K562 (cell line): ENCODE results near the gene HOTAIR. TPM values are rescaled to one million over a fixed set of nuclear protein-coding genes. Genes with fewer than 3 reads are reported as not detected.

Experiments used
- ATAC-seq: fragments of 200-7000 bp; cut with Tn5 transposase; 3 replicates; pipeline ENCODE4 v1.9.1; 2020; ENCODE audit warnings: moderate library complexity
- BruUV-seq: library from RNA; stranded (reverse); fragments of 400-500 nt; replicated peaks from 2 replicates; lab custom pipeline; 2021; lab: Mats Ljungman, UMichigan
- CTCF ChIA-PET: fragments of 300-600 bp; formaldehyde crosslinking; extraction: SDS; loops from one replicate; lab custom pipeline; 2021; ENCODE audit warnings: low intra/inter-chr PET ratio; lab: Yijun Ruan, JAX
- POLR2A ChIA-PET: fragments of 300-600, 350-650 bp; sonication (Branson Sonifier 250); formaldehyde crosslinking; extraction: SDS; loops from one replicate; lab custom pipeline; 2021; ENCODE audit warnings: antibody characterized with exemption, inconsistent platforms; lab: Yijun Ruan, JAX
- DNase-seq, 4 experiments: peaks; one replicate each; pipeline versions ENCODE4 v3.0.0 to v3.0.0-alpha.2; 2011 to 2018; ENCODE audit warnings: low spot score in 3 of 4, mixed read lengths in 3 of 4; ENCODE audit errors: extremely low read depth in 1 of 4
- FAIRE-seq: peaks from 2 replicates; lab custom pipeline; 2011; peaks lifted over from hg19 to GRCh38; lab: Jason Lieb, UNC
- H2AFZ ChIP-seq: 2 replicates; pipeline ENCODE4 v1.6.0; 2011; ENCODE audit warnings: low read depth, low read length, control low read depth, inconsistent platforms
- H3K27ac ChIP-seq: fragments of 200-600 bp; 3 replicates; pipeline ENCODE4 v1.8.0; 2011; ENCODE audit warnings: low read depth, mild to moderate bottlenecking, control low read depth, inconsistent platforms, low read length, moderate library complexity, mixed read lengths; ENCODE audit errors: extremely low read depth
- H3K27me3 ChIP-seq, 2 experiments: fragments of 300-600 bp in 1 of 2; 2 replicates in 1 of 2; 3 replicates in 1 of 2; pipeline versions ENCODE4 v1.6.0 to v1.8.0; 2011; ENCODE audit warnings: inconsistent platforms in 2 of 2, low read length in 2 of 2, mild to moderate bottlenecking in 1 of 2, mixed read lengths in 1 of 2, moderate library complexity in 1 of 2; ENCODE audit not compliant: control insufficient read depth in 2 of 2, insufficient read depth in 2 of 2
- H3K36me3 ChIP-seq: fragments of 300-600 bp; 3 replicates; pipeline ENCODE4 v1.8.0; 2011; ENCODE audit warnings: mild to moderate bottlenecking, low read length, inconsistent platforms; ENCODE audit not compliant: control insufficient read depth, insufficient read depth
- H3K4me1 ChIP-seq, 2 experiments: fragments of 200-600 bp in 1 of 2; replicated peaks in 1 of 2; 2 replicates in 1 of 2; 3 replicates in 1 of 2; pipeline versions ENCODE4 v1.5.1 to v1.8.0; 2011; ENCODE audit warnings: inconsistent platforms in 2 of 2, low read length in 2 of 2, mild to moderate bottlenecking in 1 of 2, mixed read lengths in 1 of 2, moderate library complexity in 1 of 2; ENCODE audit not compliant: control insufficient read depth in 2 of 2, insufficient read depth in 2 of 2
- H3K4me2 ChIP-seq: 2 replicates; pipeline ENCODE4 v1.6.1; 2011; ENCODE audit warnings: low read length, control low read depth, inconsistent platforms, mixed read lengths; ENCODE audit not compliant: insufficient read depth
- H3K4me3 ChIP-seq: fragments of 200-600 bp; sonication (generic), shearing (Covaris generic); 2 replicates; pipeline ENCODE4 v1.5.1; 2016; ENCODE audit warnings: control low read depth, inconsistent platforms
- H3K79me2 ChIP-seq: fragments of 200-600 bp; 3 replicates; pipeline ENCODE4 v1.8.0; 2011; ENCODE audit warnings: low read length, inconsistent platforms; ENCODE audit not compliant: control insufficient read depth, insufficient read depth
- H3K9ac ChIP-seq, 2 experiments: 2 replicates each; pipeline versions ENCODE4 v1.6.0 to v1.6.1; 2011; ENCODE audit warnings: low read depth in 2 of 2, low read length in 2 of 2, control low read depth in 1 of 2, inconsistent platforms in 1 of 2, mild to moderate bottlenecking in 1 of 2, mixed read lengths in 1 of 2; ENCODE audit not compliant: insufficient read depth in 1 of 2
- H3K9me1 ChIP-seq: one replicate; pipeline ENCODE4 v1.6.0; 2011; ENCODE audit warnings: inconsistent platforms, mild to moderate bottlenecking, low read length, moderate library complexity; ENCODE audit not compliant: control insufficient read depth, insufficient read depth
- H3K9me3 ChIP-seq: replicated peaks from 2 replicates; pipeline ENCODE4 v1.5.1; 2011; ENCODE audit warnings: low read depth, low read length, inconsistent platforms; ENCODE audit not compliant: control insufficient read depth, insufficient read depth
- H4K20me1 ChIP-seq: replicated peaks from 2 replicates; pipeline ENCODE4 v1.6.1; 2011; ENCODE audit warnings: low read length, inconsistent platforms, mixed read lengths; ENCODE audit not compliant: control insufficient read depth, insufficient read depth
- ATF3 ChIP-seq, 2 experiments: fragments of 450-650 bp in 1 of 2; sonication (generic) in 1 of 2; formaldehyde crosslinking in 1 of 2; IDR thresholded peaks in 1 of 2; conservative IDR thresholded peaks in 1 of 2; 2 replicates each; pipeline versions ENCODE4 v1.6.1 to v1.8.1; 2016 to 2023; ENCODE audit warnings: mild to moderate bottlenecking in 2 of 2, moderate library complexity in 2 of 2, inconsistent platforms in 1 of 2, missing genetic modification reagents in 1 of 2
- CBFA2T3 ChIP-seq: fragments of 450-650 bp; IDR thresholded peaks from 2 replicates; pipeline ENCODE4 v1.6.1; 2017
- CTBP1 ChIP-seq: fragments of 450-650 bp; IDR thresholded peaks from 2 replicates; pipeline ENCODE4 v1.6.1; 2016; ENCODE audit warnings: borderline replicate concordance
- DACH1 ChIP-seq: fragments of 450-650 bp; IDR thresholded peaks from 2 replicates; pipeline ENCODE4 v1.6.1; 2018; ENCODE audit not compliant: partially characterized antibody
- FOS ChIP-seq: IDR thresholded peaks from 3 replicates; pipeline ENCODE4 v1.6.1; 2011; ENCODE audit not compliant: insufficient read length; ENCODE audit errors: extremely low read depth
- FOXK2 ChIP-seq, 2 experiments: fragments of 450-650 bp; IDR thresholded peaks in 1 of 2; conservative IDR thresholded peaks in 1 of 2; 2 replicates each; pipeline ENCODE4 v1.6.1; 2016; ENCODE audit warnings: low read depth in 2 of 2, mild to moderate bottlenecking in 1 of 2
- IRF1 ChIP-seq: sonication (generic); formaldehyde crosslinking; IDR thresholded peaks from 2 replicates; pipeline ENCODE4 v1.8.0; 2022; ENCODE audit warnings: missing genetic modification reagents, mild to moderate bottlenecking, borderline replicate concordance
- NBN ChIP-seq: fragments of 450-650 bp; IDR thresholded peaks from 2 replicates; pipeline ENCODE4 v1.6.1; 2016; ENCODE audit warnings: low read depth, mild to moderate bottlenecking
- NFIC ChIP-seq: fragments of 450-650 bp; IDR thresholded peaks from 2 replicates; pipeline ENCODE4 v1.6.1; 2017; ENCODE audit warnings: mild to moderate bottlenecking, inconsistent platforms
- SRSF9 ChIP-seq: fragments of 200-400 bp; formaldehyde crosslinking; IDR thresholded peaks from 2 replicates; pipeline ENCODE4 v1.6.1; 2017; ENCODE audit warnings: low read depth, low read length, borderline replicate concordance
- STAT5B ChIP-seq: fragments of 250-450 bp; sonication (Bioruptor Pico); IDR thresholded peaks from 2 replicates; pipeline ENCODE4 v1.8.0; 2021; ENCODE audit warnings: mild to moderate bottlenecking, inconsistent platforms
- TBL1XR1 ChIP-seq, 2 experiments: IDR thresholded peaks; 2 replicates each; pipeline ENCODE4 v1.6.1; 2012; ENCODE audit warnings: improper control_type of control experiment in 2 of 2, low read length in 2 of 2, mild to moderate bottlenecking in 1 of 2
- U2AF2 ChIP-seq: fragments of 200-400 bp; formaldehyde crosslinking; optimal IDR thresholded peaks from 2 replicates; pipeline ENCODE3; 2017; ENCODE audit warnings: low read depth, mild to moderate bottlenecking, low read length
- ZBTB34 ChIP-seq: fragments of 250-450 bp; sonication (Bioruptor Pico); IDR thresholded peaks from 2 replicates; pipeline ENCODE4 v1.8.0; 2021; ENCODE audit warnings: mild to moderate bottlenecking, moderate library complexity
- ZNF124 ChIP-seq: sonication (generic); formaldehyde crosslinking; IDR thresholded peaks from 2 replicates; pipeline ENCODE4 v1.8.1; 2022; ENCODE audit warnings: missing genetic modification reagents
- ZNF324 ChIP-seq: fragments of 250-450 bp; sonication (Bioruptor Pico); IDR thresholded peaks from 2 replicates; pipeline ENCODE4 v1.4.0; 2020; ENCODE audit warnings: mild to moderate bottlenecking
- ZNF354B ChIP-seq: fragments of 250-450 bp; sonication (Bioruptor Pico); IDR thresholded peaks from 2 replicates; pipeline ENCODE4 v1.4.0; 2020
- ZNF584 ChIP-seq: fragments of 200-800 bp; sonication (Bioruptor generic); IDR thresholded peaks from 2 replicates; pipeline ENCODE4 v1.6.1; 2016; ENCODE audit warnings: low read depth, mild to moderate bottlenecking, missing genetic modification characterization, missing compliant biosample characterization
- ZNF668 ChIP-seq: fragments of 250-450 bp; sonication (Bioruptor Pico); IDR thresholded peaks from 2 replicates; pipeline ENCODE4 v1.8.0; 2022; ENCODE audit warnings: mild to moderate bottlenecking, inconsistent platforms
- ZNF699 ChIP-seq: fragments of 250-450 bp; sonication (Bioruptor Pico); IDR thresholded peaks from 2 replicates; pipeline ENCODE4 v1.8.0; 2021; ENCODE audit warnings: mild to moderate bottlenecking, moderate library complexity; ENCODE audit not compliant: insufficient replicate concordance
- WGBS: fragments of 100-300 bp; shearing (Covaris generic); methylation state at CpG from one replicate; pipeline ENCODE4 v1.1.6; 2016; ENCODE audit warnings: low coverage, mixed read lengths; ENCODE audit not compliant: insufficient coverage; ENCODE audit errors: missing lambda C conversion rate; 5-methylcytosine and 5-hydroxymethylcytosine counted together
- in situ Hi-C: fragments of 300-500 bp; cut with MboI; formaldehyde crosslinking; loops from 4 replicates; pipeline ENCODE4 v1.15.0; 2018; ENCODE audit warnings: inconsistent platforms, mixed read lengths
- intact Hi-C: fragments of 100-400 bp; cut with micrococcal nuclease; formaldehyde crosslinking; loops from 2 replicates; pipeline ENCODE4 v1.14.2; 2022
- polyA plus RNA-seq, 8 experiments: library from polyadenylated mRNA; depleted of rRNA in 4 of 8; stranded (reverse) in 5 of 8; unstranded in 3 of 8; fragments of >200 nt; fragmentation: Nextera tagmentation in 2 of 8; fragmentation: Illumina TruSeq in 1 of 8; extraction: Ambion mirVana in 2 of 8; extraction: Trizol in 1 of 8; gene quantifications; 2 replicates each; pipeline versions ENCODE4 v1.2.1 to v1.2.3, GENCODE V29; 2011 to 2014; ENCODE audit warnings: inconsistent platforms in 1 of 8, missing spikeins in 1 of 8
- total RNA-seq, 7 experiments: library from RNA; depleted of rRNA in 6 of 7; stranded (reverse); fragments of >200 nt in 6 of 7; fragmentation: Illumina TruSeq in 2 of 7; extraction: Trizol in 2 of 7; gene quantifications; 2 replicates each; pipeline versions ENCODE4 v1.2.1 to v1.2.3, GENCODE V29; 2011 to 2021; ENCODE audit warnings: low replicate concordance in 1 of 7

Gene HOTAIR
- total and polyA plus RNA-seq, 9 of the 15 experiments (the other 6 are each of a cell fraction or from before 2014, with no cell fraction given): 0.04 TPM; not detected in 8

DNA sequence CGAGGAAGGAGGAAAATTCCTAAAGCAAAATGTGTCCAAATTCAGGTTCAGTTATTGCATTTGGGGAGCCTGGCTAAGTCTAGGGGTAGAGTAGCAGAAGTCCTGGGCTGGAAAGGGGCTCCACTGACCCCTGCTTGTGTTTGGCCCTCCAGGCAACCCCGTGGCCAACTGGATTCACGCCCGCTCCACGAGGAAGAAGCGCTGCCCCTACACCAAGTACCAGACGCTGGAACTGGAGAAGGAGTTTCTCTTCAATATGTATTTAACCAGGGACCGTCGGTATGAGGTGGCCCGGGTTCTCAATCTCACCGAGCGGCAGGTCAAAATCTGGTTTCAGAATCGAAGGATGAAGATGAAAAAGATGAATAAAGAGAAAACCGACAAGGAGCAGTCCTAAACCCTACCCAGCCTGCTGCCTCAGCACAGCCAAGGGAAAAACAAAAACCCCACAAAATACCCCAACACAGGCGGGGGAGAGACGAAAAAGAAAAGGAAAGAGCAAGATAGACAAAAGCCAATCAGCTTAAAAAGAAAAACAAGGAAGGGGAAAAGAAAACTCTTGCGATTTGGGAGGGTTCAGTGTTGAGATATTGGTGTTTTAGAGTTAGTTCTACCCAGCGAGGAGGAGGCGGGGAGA, 27.6 kb upstream of the HOTAIR start:
- in situ Hi-C loops: no loop called here
- no peaks in the 10 kb centered on the region for H3K9me3 ChIP-seq
- H3K9me1 ChIP-seq: no peaks in the 10 kb centered on the region
- intact Hi-C loops: no loop called here
- FAIRE-seq (peak; percentile 11), DNase-seq (no peak), ATAC-seq (no peak)
- TSS peak; percentile 15 for BruUV-seq
- peaks cover 38 to 72% of the 10 kb centered on the region in 2 experiments for H3K4me1 ChIP-seq
- H3K27me3 ChIP-seq: no peaks in the 10 kb centered on the region
- H2AFZ ChIP-seq: no peak overlapping the region
- H4K20me1 ChIP-seq: no peaks in the 10 kb centered on the region; the same call in 1 of the 2 replicates
- H3K9ac ChIP-seq: 0 out of 4 replicates have a peak overlapping the region, but pooled peaks of 1 of the 2 experiments have one; percentile 2
- H3K36me3 ChIP-seq: no peaks in the 10 kb centered on the region
- TF ChIP-seq STAT5B (CRISPR knock-in tag) (no peak), CTBP1 (no peak), ZNF124 (CRISPR knock-in tag) (no peak), ZBTB34 (CRISPR knock-in tag) (no peak), ATF3 (IDR thresholded peaks at IDR 0.05) (no peak), ATF3 (CRISPR knock-in tag; conservative IDR thresholded peaks at IDR 0.05) (no peak), NBN (no peak), DACH1 (no peak), ZNF668 (CRISPR knock-in tag) (no peak), FOS (no peak), SRSF9 (no peak), NFIC (no peak), CBFA2T3 (no peak), ZNF324 (no peak), TBL1XR1 (IDR thresholded peaks at IDR 0.05; ENCODE audit: low read length in 2 of 2) (no peak), ZNF584 (CRISPR knock-in tag) (no peak), U2AF2 (no peak), IRF1 (CRISPR knock-in tag) (no peak), FOXK2 (conservative IDR thresholded peaks at IDR 0.05 in 1 of 2, IDR thresholded peaks at IDR 0.05 in 1 of 2; ENCODE audit: low read depth in 2 of 2) (no peak), ZNF354B (CRISPR knock-in tag) (no peak), ZNF699 (CRISPR knock-in tag) (no peak)
- ChIA-PET POLR2A (interaction anchor here (0.6 to 5.6 kb wide), 6 partner anchors 10 to 104 kb away, joined by 3 to 43 read pairs (median 3); no protein-coding TSS in a partner anchor), CTCF (interaction anchor here (0.6 to 2.7 kb wide), 2 partner anchors 17 to 64 kb away, joined by 5 to 26 read pairs; partner anchors contain the start of gene HOXC10)
- no peak overlapping the region for H3K4me3 ChIP-seq
- WGBS: 83% methylated on average over 19 of the region's 19 CpGs
- H3K4me2 ChIP-seq: no peak overlapping the region
- H3K27ac ChIP-seq: no peak overlapping the region
- H3K79me2 ChIP-seq: peaks cover 21% of the 10 kb centered on the region
